Measurements from ENCODE around the gene TSPAN31.

Gene TSPAN31

DNA sequence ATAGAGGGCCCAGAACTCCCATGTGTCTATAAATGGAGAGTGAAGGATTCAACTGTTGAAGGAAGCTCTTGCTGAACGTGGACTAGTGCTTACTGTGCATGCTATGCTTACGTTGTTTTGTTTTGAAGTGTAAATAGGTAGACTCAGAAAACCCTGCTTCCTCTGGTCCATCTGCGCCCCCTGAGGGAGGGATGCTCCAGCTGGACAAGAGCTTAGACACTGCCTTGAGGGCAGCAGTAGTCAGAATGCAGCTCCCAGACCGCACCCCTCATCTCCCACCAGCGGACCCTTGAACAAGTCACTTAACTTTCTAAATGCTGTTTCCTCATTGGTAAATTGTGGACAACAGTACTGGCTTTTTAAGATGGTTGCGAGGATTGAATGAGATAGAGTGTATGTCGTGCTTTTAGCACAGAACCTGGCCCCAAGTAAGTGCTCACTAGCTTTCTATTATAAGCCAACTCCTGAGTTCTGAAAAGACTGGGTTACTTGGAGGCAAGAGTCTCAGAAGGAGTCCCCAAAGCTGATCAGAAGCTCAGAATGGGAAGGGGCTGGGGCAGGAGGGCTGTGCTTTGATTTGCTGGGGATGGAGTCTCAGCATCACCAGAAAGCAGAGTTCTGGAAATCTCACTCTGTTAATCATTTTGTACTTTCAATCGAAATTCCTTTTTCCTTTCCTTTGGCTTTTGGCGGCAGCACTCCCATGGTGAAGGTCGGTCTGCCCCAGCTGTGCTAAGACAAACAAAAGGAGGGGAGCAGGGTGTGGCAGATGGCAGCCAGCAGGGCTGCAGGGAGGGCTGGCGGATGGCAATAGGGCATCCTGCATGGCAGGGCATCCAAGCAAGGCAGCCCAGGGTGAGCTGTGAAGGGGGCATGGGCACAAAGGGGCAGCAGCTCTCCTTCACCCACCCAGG is 21.9 kb upstream of the TSPAN31 start:
- peak in 2 of 3 experiments; percentile 27 to 33 for DNase-seq

DNA sequence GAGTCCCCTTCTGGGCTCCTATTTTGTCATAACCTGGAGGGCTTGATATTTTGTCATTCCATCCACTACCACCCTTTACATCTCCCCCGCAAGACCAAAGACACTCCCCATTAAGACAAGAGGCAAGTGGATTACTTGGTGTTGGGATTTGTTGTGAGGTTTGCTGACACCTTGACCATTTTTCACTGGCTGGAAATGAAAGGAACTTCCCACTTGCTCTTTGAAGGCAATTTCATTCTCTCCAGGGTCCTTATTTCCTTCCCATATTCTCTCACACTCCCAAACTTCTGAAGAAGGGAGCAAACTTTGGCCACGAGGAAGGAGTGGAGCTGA is 21.2 kb upstream of the TSPAN31 start:
- DNase-seq, result no peak

DNA sequence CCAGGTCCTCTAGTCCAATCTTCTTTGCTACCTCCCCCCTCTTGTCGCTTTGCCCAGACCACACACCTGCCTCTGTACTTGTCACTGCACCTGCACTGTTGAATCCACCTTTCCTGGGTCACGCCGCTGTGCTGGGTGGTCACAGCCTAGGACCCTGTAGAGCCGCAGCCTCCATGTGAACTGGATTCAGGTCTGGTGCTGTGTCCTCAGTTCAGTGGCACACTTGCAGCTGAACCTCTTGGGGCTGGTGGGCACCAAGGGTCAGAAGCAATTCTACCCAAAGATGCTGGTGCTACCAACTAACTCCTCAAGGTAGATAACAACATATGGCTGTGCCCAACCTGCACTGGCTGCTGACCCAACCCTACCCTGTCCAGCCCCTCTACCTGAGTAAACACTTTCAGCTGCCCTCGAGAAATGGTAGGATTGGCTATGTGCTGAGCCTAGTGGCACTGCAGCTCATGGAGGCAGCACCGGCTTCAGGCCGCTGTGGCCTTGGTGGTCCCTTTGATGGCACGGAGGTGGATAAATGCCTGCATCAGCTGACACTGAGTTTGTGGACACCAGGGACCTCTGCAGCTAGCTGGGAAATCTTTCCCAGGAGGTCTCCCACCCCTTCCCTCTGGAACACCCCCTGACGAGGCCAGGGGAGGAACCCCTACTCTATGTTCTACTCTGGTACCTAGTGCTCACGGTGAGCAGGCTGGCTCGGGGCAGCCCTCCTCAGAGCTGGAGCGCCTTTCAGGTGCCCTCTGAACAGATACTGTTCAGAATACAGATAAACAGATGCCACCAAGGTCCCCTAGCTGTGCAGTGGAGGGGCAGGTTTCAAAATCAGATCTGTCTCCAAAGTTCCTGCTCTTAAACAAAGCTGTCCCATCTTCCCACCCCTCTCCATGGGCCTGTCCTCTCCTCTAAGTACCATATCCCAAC is 20.6 kb upstream of the TSPAN31 start:
- no peak for DNase-seq

DNA sequence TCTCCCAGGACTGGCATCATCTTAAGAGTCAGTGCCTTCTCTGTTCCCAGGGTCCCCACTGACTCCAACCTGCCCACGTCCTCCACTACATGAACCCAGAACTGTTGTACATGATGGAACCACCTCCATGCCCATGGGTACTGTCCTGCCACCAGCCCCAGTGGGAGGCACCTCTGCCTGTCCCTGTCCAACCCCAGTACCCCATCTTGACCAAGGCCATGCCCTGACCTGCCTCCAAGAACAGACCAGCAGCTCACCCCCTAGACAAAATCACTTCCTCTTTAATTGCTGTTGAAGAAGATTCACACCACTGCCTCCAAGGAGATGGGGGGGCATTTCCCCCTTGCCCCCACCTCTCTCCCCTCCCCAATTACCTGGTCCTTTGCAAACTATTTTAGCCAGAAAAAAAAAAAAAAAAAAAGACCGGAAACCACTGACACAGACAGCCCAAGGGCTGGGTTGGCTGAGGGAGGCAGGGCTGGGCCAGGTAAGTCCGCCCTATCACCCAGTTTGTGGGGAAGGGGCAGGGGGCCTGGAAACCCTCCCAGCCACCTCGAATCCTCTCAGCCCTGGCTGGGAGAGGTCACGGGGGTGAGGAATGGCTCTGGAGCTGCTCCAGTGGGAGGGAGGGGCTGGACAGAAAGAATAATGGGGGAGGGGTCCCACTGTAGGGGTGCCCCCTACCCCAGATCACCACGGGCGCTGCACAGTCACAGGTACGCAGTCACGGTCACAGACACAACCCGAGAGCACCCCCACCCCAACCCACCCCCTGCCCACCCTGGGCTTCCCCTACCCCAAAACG is 19.7 kb upstream of the TSPAN31 start:
- DNase-seq, result no peak

DNA sequence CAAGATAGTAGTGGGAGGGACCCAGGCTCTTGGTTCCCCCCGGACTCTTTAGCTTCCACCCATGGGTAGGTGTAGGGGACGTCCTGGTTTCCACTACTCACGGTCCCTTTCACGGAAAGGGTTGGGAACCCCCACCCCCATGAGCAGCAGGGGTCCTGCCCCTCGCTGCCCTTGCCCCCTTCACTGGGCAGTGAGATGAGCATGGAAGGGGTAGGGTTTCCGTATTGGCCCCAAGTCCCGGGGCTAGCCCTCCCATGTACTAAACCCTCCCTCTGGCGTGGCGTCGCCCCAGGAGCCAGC is 19.0 kb upstream of the TSPAN31 start:
- DNase-seq, result no peak

DNA sequence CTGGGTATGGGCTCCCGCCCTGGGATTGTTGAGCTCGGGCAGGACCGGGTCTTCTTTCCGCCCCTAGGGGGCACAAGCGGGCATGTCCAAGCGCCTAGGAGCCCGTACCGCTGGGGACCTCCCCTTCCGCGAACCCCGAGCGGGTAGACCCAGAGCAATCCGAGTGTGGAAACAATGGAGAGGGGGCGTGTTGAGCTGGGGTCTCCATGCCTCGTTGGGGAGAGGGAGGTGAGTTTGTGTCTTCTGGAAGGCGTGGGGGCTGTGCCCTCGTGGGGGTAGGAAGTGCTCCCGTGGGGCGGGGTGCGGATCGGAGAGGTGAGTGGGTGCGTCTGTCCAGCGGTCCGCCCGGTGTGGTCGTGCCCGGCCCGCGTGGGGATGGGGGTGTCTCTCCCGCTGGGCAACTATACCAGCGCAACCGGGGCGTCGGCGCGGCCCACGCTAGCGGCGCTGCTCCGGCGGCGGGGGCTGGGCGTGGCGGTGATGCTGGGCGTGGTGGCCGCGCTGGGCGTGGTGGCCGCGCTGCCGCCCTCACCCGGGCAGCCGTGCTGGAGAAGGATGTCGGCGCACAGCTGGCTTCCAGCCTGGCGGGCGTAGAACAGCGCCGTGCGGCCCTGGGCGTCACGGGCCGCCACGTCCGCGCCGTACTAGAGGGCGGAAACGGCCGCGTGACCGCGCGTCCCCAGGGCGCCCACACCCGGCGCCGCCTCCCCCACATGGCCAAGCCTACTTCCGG is 18.5 kb upstream of the TSPAN31 start:
- peak; percentile 83 to 90 (median 86) for DNase-seq

DNA sequence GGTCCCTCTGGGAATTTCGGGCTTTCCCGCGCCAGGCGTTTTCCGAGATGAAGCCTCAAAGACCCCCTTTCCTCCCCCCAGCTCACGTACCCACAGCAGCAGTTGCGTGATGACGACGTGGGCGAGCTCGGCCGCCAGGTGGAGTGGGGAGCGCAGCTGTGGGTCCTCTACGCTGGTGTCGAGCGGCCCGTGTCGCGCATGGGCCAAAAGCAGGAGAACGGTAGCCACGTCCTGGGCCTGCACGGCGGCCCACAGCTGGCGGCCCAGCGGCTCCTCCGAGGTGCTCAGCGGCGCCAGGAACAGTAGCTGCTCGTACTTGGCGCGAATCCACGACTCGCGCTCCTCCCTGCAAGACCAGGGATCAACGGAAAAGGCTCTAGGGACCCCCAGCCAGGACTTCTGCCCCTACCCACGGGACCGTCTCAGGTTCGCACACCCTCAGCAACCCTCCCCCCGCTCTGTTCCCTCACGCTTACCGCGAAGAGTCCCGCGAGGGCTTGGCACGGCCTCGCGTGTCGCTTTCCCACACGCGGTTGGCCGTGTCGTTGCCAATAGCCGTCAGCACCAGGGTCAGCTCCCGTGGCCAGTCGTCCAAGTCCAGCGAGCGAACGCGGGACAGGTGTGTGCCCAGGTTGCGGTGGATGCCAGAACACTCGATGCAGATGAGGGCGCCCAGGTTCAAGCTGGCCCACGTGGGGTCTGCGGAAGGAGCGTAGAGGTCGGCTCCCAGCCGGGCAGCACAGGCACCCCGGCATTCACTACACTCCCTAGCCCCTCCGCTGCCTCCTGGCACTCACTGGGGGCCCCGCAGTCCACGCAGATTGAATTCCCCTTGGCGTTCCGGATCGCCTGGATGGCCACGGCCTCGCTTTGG is 17.7 kb upstream of the TSPAN31 start:
- peak in 1 of 3 experiments; percentile 68 for DNase-seq

DNA sequence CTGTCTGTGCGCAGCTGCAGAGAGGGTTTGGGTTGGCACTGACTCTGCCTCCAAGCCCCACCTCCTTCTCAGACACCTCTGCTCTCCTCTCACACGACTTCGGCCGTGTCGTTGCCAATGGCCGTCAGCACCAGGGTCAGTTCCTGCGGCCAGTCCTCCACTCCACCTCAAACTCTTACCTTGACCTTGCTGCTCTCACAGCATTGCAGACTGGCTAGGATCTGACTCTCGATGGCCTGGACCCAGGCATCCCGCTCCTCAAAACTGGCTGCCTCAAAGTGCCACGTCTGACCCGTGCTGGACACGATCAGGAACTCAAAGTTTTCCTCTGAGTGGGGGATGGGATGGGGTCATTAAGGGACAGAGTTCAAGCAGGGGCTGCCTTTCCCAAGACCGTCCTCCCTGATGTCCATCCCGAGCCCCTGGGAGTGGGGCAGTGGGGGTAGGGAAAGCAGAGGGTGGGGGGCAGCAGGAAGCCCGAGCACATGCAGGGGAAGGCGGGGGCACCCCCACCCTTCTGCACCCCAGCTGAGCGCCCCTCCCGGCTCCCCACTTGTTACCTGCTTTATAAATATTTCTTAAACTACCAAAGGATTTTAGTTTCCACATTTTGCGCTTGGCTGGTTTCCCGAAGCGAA is 17.0 kb upstream of the TSPAN31 start:
- DNase-seq, result no peak

DNA sequence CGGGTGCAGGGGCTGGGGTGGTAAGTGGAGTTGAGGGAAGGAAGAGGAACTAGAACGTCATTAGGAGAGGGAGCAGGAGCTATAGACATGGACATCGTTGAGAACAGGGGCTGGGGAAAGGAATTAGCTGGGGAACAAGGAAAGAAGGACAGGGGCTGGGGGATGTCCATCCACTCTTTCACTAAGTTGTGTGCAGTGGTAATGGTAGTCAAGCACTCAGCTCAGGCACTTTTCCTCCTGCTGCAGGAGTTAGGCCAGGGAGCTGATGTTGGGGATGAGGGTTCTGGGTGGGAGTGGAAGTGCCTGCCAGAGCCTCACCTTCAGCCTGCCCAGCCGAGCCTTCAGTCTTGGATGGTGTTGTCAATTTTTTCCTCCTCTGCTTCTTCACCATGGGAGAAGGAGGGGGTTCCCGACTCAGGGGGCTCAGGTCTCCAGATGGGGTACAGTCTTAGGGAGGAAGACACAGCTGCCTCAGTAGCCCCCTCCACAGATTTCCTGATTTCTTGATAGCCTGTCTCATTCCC is 15.5 kb upstream of the TSPAN31 start:
- no peak for DNase-seq

DNA sequence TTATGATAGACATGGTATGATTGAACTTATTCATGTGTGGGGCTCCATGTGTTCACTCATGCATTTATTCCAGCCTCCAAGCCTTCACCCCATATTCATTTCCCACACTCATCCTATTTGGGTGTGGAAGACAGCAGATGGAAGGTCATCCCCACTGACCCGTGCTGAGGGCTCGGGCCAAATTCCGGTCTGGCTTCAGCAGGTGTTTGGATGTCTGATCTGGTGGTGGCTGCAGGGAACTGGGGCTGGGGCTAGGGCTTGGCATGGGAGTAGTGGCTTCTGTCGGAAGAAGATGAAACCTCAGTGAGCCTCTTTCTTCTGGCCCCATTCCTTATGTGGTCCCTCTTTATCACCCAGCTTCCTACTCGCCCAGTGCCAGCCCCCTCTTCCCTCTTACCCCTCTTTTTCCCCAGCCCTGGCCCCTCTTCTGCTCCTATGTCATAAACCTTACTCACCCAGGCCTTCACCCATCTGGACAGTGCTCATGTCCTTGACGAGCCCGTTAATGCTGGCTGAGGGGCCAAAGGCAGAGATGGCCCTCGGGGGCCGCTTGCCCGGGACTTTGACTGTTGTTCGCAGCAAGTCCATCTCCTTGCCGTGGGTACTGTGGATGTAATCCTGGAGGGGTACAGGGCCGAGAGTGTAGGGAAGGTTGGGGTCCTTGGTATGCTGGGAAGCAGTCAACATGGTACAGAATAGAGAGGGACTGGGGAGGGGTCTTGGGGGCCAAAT is 14.3 kb upstream of the TSPAN31 start:
- DNase-seq, result no peak

DNA sequence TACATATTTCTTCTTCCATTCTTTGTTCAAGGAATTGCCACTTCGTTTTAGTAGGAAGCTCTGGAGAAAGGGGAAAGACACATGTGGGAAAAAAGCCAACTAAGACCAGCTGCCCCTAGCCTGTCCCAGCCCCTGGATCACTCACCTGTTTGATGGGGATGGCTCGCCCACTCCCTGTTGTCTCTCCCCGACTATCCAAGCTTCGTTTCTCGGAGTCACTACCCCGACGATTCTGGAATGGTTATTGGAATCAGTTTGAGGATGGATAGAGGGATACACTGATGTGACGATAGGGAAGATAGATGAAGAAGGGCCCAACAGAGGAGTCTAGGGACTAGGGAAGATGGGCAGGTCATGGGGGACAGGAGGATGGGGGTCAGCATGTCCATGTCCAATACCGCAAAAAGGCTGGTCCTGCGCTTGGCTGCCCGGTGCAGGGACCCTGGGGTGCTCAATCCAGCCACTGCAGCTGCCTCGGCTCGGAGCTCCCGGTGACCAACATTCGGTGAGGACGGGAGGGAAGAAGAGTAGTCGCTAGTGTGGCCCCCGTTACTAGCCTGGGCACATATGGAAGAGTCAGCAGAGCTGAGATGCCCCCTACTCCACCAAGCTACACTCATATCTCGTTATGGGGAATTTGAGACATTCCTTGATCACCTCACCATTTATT is 13.3 kb upstream of the TSPAN31 start:
- DNase-seq, result no peak

DNA sequence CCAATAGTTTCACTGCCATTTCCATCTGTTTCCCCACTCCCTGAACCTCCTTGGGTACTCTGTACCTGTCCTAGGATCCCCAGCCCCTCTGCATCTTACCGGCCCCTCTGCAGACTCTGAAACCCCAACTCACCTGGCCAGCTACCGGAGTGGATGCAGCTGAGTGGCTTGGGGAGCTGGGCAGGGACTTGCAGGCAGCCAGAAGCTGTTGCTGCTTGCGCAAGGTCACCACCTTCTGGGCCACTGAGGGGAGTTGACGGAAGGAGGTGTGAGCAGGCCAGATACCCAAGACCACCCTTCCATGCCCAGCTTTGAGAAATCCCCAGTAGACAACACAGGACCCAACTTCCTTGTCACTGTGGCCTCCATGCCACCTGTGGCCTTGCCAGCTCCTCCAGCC is 12.6 kb upstream of the TSPAN31 start:
- no peak for DNase-seq

DNA sequence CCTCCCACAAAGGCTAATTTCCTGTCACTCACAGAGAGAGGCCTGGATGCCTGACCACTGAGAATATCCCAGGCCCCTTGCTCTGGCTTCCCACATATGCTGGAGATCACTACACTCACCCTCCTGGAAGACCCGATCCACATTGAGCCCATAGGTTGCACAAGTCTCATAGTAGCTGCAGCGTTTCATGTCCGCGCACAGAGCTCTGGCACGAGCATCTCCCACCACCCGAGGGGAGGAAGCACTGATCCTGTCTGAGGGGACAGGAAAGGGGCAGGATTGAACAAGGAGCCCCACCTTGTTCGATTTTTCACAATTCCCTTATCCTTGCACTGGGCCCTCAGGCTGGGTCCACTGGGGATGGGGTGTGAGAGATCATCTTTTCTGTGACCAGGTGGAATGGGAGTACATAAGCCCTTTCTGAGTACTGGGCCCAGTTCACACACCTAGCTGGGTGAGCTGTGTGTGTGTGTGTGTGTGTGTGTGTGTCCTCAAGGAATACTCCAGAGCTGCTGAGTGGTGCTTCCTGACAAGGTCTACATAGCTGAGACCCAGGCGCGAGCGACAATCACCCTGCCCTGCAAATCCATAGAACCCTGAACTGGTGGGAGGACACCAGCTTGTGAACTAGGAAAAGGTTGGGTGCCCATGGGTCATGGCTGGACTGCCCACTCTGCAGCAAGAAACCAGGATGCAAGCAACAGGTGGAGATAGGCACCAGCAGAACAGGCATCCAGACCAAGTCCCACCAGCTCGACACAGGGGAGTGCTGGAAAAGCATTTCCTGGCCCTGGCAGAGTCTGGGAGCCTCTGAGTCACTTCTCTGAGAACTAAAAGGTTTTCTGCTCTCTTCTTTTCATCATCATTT is 11.9 kb upstream of the TSPAN31 start:
- no peak for DNase-seq

DNA sequence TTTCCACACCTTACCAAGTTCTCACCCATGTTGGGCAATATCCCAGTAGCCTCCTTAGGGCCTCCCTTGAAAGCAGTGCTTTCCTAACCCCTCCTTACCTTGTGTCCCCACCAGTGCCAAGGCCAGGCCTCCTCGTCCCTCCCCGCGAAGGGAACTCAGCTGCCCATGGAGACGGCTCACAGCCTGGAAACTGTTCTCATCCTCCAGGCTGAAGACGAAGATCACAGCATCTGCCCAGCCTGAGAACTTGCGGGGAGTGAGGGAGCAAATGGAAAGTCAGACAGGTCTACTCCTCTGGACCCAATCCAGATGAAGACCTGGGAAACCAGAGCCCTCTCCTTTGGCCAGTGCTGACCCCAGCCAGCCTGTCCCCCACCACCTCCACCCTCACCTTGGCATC is 10.9 kb upstream of the TSPAN31 start:
- DNase-seq, result no peak

DNA sequence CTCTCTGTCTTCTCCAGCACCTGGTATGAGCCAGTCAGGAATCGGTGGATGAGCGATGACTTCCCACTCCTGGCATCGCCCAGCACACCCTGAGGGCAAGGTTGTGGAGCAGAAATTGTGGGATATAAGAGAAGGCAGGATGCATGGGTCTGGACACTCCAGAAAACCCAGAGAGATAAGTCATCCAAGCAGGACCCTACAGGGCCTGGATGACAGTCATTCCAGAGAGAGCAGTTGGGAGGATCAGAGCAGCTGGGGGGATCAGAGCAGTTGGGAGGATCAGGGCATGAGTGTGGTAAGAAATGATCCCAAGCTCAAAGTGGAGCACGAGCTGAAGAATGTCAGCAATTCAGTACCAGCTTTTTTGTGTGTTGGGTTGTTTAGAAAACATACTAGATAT is 10.2 kb upstream of the TSPAN31 start:
- no peak for DNase-seq

DNA sequence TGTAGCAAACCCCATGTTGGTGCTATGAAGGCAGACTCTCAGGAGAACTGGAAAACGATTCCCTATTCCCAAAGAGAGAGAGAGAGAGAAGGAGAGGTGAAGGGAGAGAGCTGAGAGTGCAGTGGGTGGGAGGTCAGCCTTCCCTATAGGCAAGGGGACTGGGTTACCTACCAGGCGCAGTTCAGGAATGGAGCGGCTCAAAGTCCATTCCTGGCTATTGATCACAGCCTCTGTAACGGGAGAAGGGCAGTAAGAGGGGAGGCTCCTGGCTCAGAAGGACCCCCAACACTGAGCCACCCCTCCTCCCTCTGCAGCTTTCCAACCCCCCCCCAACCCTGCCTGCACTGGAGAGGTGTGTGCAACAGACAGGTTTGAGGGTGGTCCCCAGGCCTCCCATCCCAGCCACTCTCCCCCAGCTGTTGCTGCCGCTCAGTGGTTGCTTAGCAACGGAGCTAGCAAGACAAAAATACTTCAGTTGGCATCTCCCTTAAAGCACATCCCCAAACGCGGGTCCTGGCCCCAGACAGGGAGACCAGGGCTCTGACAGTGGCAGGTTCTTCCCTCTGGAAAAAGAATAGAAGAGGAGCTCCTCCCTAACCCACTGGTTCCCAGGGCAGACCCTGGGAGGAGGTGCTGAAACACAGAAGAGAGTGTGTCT is 9.5 kb upstream of the TSPAN31 start:
- peak in 2 of 3 experiments; percentile 69 to 76 for DNase-seq

DNA sequence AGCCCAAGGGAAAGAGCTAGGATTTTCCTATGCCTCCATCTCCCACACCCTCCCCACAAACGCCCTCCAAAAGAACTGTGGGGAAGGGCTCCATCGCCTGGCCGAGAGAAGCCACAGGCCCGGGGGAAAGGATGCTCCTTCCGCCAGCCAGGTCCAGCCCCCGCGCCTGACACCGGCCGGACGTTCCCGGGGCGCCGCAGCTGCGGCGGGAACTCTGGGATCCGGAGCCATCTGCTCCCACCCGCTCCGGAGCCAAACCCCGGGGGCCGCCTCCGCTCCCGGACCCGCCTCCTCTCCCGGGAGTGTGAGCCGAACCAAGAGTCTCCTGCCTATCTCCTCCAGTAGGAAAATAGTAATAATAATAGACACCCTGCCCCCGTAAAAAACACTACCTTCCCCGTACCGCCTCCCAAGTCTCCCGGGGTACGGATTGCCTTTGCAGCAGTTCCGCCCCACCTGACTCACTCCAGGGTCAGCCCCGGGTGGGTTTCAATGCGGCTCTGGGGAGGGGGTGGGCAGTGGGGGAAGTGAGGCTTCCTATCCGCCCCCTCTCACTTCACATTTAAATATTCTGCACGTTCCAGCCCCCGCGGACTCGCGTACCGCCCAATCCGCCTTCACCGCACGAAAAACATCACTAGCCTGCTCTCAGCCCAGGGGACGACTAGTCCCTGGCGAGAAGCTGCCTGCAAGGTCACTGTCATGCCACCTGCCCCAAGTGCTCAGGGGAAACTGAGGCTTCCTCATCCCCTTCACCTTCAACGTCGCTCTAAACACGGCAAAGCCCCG is 8.7 kb upstream of the TSPAN31 start:
- peak in 2 of 3 experiments; percentile 69 to 77 for DNase-seq

Data from NCI-H1417 (cell line).